22Rv1 (cell line): ENCODE data around the gene PHGDH.

ENCODE experiments used
- CTCF ChIP-seq: fragments of 450-650 bp; IDR thresholded peaks from 2 replicates; pipeline ENCODE4 v1.5.1; 2017; ENCODE audit warnings: mild to moderate bottlenecking
- ZFX ChIP-seq: fragments of 450-650 bp; IDR thresholded peaks from 2 replicates; pipeline ENCODE4 v1.6.1; 2017; ENCODE audit warnings: antibody characterized with exemption, borderline replicate concordance

- TF ChIP-seq CTCF (no peak), ZFX (no peak)
Measured at GRCh38 chr1:119662034-119662437, 49.7 kb upstream of the PHGDH start.
